ENCODE data around the gene TPRKB. TPM values are rescaled to one million over a fixed set of nuclear protein-coding genes. Genes with fewer than 3 reads are reported as not detected.
"Not testable (repeated sequence)": the region's sequence is repeated elsewhere in the genome, so short reads cannot be mapped to it uniquely, and the experiment has no call there.

Gene TPRKB
- 10 to 100 TPM; 71.0 to 96.4 (median 86.0) TPM for polyA plus RNA-seq (ENCODE audit: low read depth in 6 of 6)

- H3K36me3 Mint-ChIP-seq = peaks cover 15 to 22% of the 10 kb centered on the region in 2 donors
- DNase-seq = peak; percentile 92
- H3K9me3 Mint-ChIP-seq = peaks cover 0 to 18% (median 4%) of the 10 kb centered on the region in 7 donors
- H3K27me3 Mint-ChIP-seq = no peaks in the 10 kb centered on the region
- peak within 1 kb of the TSS; percentile 78 to 97 (median 94) for H3K27ac Mint-ChIP-seq
- H3K4me3 Mint-ChIP-seq = peak within 1 kb of the TSS; percentile 86 to 99 (median 96)
- H3K4me1 Mint-ChIP-seq = peaks cover 16 to 22% (median 19%) of the 10 kb centered on the region in 3 donors
- ATAC-seq (ENCODE audit: low read depth in 2 of 2) = peak; percentile 99
Measured at GRCh38 chr2:73736855-73737779, at the start of gene TPRKB. Gene TPRKB, minus strand, starts transcription at chr2:73737345. Its CDS starts 2,776 bp downstream, at chr2:73734569.

- Mint-ChIP-seq H3K27me3 (peaks cover 10 to 14% (median 11%) of the 10 kb centered on the region in 3 donors), H3K4me1 (peaks cover 8 to 17% (median 10%) of the 10 kb centered on the region in 3 donors)
- not testable (repeated sequence) for H3K27ac Mint-ChIP-seq; H3K36me3 Mint-ChIP-seq; H3K4me3 Mint-ChIP-seq; H3K9me3 Mint-ChIP-seq; ATAC-seq (ENCODE audit: low read depth in 2 of 2); DNase-seq
Measured at GRCh38 chr2:73783883-73784282, 46.7 kb upstream of the TPRKB start, which contains the start of gene C2orf78. Gene C2orf78, plus strand, starts transcription at chr2:73784183. Its CDS starts 127 bp downstream, at chr2:73784310.

- not testable (repeated sequence) for H3K9me3 Mint-ChIP-seq; ATAC-seq (ENCODE audit: low read depth in 2 of 2); H3K36me3 Mint-ChIP-seq; H3K4me3 Mint-ChIP-seq; H3K27ac Mint-ChIP-seq; DNase-seq
- Mint-ChIP-seq H3K4me1 (peaks cover 12 to 22% (median 13%) of the 10 kb centered on the region in 3 donors), H3K27me3 (peaks cover 10 to 14% (median 11%) of the 10 kb centered on the region in 3 donors)
Measured at GRCh38 chr2:73783402-73783801, 46.3 kb upstream of the TPRKB start.

- no peak for DNase-seq
- ATAC-seq (ENCODE audit: low read depth in 2 of 2) = no peak
- Mint-ChIP-seq H3K9me3 (no peaks in the 10 kb centered on the region), H3K4me1 (peaks cover 16 to 42% (median 17%) of the 10 kb centered on the region in 3 donors), H3K36me3 (peaks cover 0 to 15% of the 10 kb centered on the region in 2 donors), H3K27ac (peak overlapping the region; percentile 97 to 99 (median 99)), H3K27me3 (peaks cover 7 to 11% (median 10%) of the 10 kb centered on the region in 3 donors), H3K4me3 (peak overlapping the region; percentile 93 to 99 (median 98))
Measured at GRCh38 chr2:73780237-73780582, 43.1 kb upstream of the TPRKB start.

GRCh38 chr2:73779467-73780236 lies 42.5 kb upstream of the TPRKB start, which contains the start of gene DUSP11:
Gene DUSP11, minus strand, starts transcription at chr2:73780103. Its CDS starts 129 bp downstream, at chr2:73779974.
- DNase-seq (peak; percentile 95), ATAC-seq (ENCODE audit: low read depth in 2 of 2) (peak; percentile 96 to 98)
- Mint-ChIP-seq H3K27ac (peak within 1 kb of the TSS; percentile 97 to 99 (median 99)), H3K36me3 (peaks cover 1 to 20% of the 10 kb centered on the region in 2 donors), H3K9me3 (no peaks in the 10 kb centered on the region), H3K4me3 (peak within 1 kb of the TSS; percentile 93 to 99 (median 98)), H3K4me1 (peaks cover 16 to 42% (median 17%) of the 10 kb centered on the region in 3 donors), H3K27me3 (peaks cover 7 to 11% (median 10%) of the 10 kb centered on the region in 3 donors)

- Mint-ChIP-seq H3K36me3 (peaks cover 8 to 26% of the 10 kb centered on the region in 2 donors), H3K27me3 (peaks cover 7 to 11% (median 10%) of the 10 kb centered on the region in 3 donors), H3K4me3 (peak overlapping the region; percentile 93 to 99 (median 98)), H3K4me1 (peaks cover 16 to 42% (median 17%) of the 10 kb centered on the region in 3 donors), H3K27ac (peak overlapping the region; percentile 97 to 99 (median 99))
- not testable (repeated sequence) for ATAC-seq (ENCODE audit: low read depth in 2 of 2); H3K9me3 Mint-ChIP-seq; DNase-seq
Measured at GRCh38 chr2:73778867-73779466, 41.8 kb upstream of the TPRKB start.

GRCh38 chr2:73776869-73777519 lies 39.8 kb upstream of the TPRKB start:
- peak overlapping the region in 2 of 8 donors; percentile 65 to 93 for H3K4me3 Mint-ChIP-seq
- peaks cover 16 to 42% (median 17%) of the 10 kb centered on the region in 3 donors for H3K4me1 Mint-ChIP-seq
- no peaks in the 10 kb centered on the region for H3K9me3 Mint-ChIP-seq
- peak; percentile 2 for DNase-seq
- H3K27me3 Mint-ChIP-seq = no peaks in the 10 kb centered on the region
- no peak for ATAC-seq (ENCODE audit: low read depth in 2 of 2)
- H3K36me3 Mint-ChIP-seq = peaks cover 10 to 35% of the 10 kb centered on the region in 2 donors
- H3K27ac Mint-ChIP-seq = peak overlapping the region in 1 of 6 donors; percentile 66

- Mint-ChIP-seq H3K9me3 (no peaks in the 10 kb centered on the region), H3K27me3 (no peaks in the 10 kb centered on the region), H3K4me3 (peak overlapping the region in 1 of 8 donors; percentile 93), H3K36me3 (peaks cover 10 to 37% of the 10 kb centered on the region in 2 donors), H3K4me1 (peaks cover 16 to 42% (median 17%) of the 10 kb centered on the region in 3 donors), H3K27ac (no peak overlapping the region)
- ATAC-seq (ENCODE audit: low read depth in 2 of 2) (no peak), DNase-seq (no peak)
Measured at GRCh38 chr2:73776381-73776780, 39.2 kb upstream of the TPRKB start.

GRCh38 chr2:73772819-73773218 lies 35.7 kb upstream of the TPRKB start:
- Mint-ChIP-seq H3K4me3 (no peak overlapping the region), H3K36me3 (peaks cover 27 to 49% of the 10 kb centered on the region in 2 donors), H3K27ac (peak overlapping the region in 1 of 6 donors; percentile 16), H3K9me3 (no peaks in the 10 kb centered on the region), H3K27me3 (no peaks in the 10 kb centered on the region), H3K4me1 (peaks cover 13 to 16% (median 14%) of the 10 kb centered on the region in 3 donors)
- no peak for ATAC-seq (ENCODE audit: low read depth in 2 of 2)
- no peak for DNase-seq

GRCh38 chr2:73770725-73771124 lies 33.6 kb upstream of the TPRKB start:
- no peak overlapping the region for H3K27ac Mint-ChIP-seq
- no peaks in the 10 kb centered on the region for H3K9me3 Mint-ChIP-seq

GRCh38 chr2:73766994-73767393 lies 29.8 kb upstream of the TPRKB start:
- no peak overlapping the region for H3K27ac Mint-ChIP-seq
- peaks cover 39 to 41% of the 10 kb centered on the region in 2 donors for H3K36me3 Mint-ChIP-seq
- DNase-seq (no peak), ATAC-seq (ENCODE audit: low read depth in 2 of 2) (no peak)
- H3K4me3 Mint-ChIP-seq = no peak overlapping the region
- H3K4me1 Mint-ChIP-seq = peaks cover 0 to 20% (median 16%) of the 10 kb centered on the region in 3 donors
- no peaks in the 10 kb centered on the region for H3K9me3 Mint-ChIP-seq
- no peaks in the 10 kb centered on the region for H3K27me3 Mint-ChIP-seq

More at GRCh38 chr2:73770725-73771124, 33.6 kb upstream of the TPRKB start:
- no peak overlapping the region for H3K4me3 Mint-ChIP-seq
- H3K36me3 Mint-ChIP-seq = peaks cover 43 to 50% of the 10 kb centered on the region in 2 donors
- H3K27me3 Mint-ChIP-seq = no peaks in the 10 kb centered on the region
- H3K4me1 Mint-ChIP-seq = peaks cover under 1 to 17% (median 16%) of the 10 kb centered on the region in 3 donors
- DNase-seq = no peak
- no peak for ATAC-seq (ENCODE audit: low read depth in 2 of 2)

GRCh38 chr2:73766349-73766748 lies 29.2 kb upstream of the TPRKB start:
- no peak overlapping the region for H3K27ac Mint-ChIP-seq
- DNase-seq (no peak), ATAC-seq (ENCODE audit: low read depth in 2 of 2) (no peak)
- peaks cover 37 to 40% of the 10 kb centered on the region in 2 donors for H3K36me3 Mint-ChIP-seq
- H3K27me3 Mint-ChIP-seq = no peaks in the 10 kb centered on the region
- H3K4me1 Mint-ChIP-seq = peaks cover 0 to 20% (median 16%) of the 10 kb centered on the region in 3 donors
- H3K9me3 Mint-ChIP-seq = no peaks in the 10 kb centered on the region
- H3K4me3 Mint-ChIP-seq = no peak overlapping the region
